Activated CD8-positive, alpha-beta memory T cell treated with anti-CD3 and anti-CD28 coated beads, Interleukin-2, amount 50 U/mL, for 48 hours (primary cell): ENCODE results near the gene NLRP1.

Experiments used
- DNase-seq: peaks from one replicate; pipeline ENCODE4 v3.0.0-alpha.2; 2020

Gene NLRP1

DNA sequence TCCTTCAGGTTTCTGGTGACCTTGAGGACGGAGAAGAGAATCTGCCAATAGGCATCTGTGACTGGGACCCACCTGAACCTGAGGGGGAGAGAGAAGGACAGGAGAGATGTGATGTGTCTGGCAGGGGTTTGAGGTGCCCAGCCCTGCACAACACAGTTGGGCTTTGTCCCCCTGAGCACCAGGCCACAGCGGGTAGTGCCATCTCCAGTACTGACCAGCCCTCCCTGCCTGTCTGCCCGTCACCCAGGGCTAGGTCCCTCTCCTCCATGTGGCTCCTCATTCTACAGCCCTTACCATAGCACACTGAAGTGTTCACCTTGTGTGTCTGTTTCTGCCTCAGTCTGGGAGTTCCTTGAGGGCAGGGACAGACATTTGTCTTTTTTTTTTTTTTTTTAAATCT, 30.8 kb downstream of the NLRP1 start:
- no peak for DNase-seq

DNA sequence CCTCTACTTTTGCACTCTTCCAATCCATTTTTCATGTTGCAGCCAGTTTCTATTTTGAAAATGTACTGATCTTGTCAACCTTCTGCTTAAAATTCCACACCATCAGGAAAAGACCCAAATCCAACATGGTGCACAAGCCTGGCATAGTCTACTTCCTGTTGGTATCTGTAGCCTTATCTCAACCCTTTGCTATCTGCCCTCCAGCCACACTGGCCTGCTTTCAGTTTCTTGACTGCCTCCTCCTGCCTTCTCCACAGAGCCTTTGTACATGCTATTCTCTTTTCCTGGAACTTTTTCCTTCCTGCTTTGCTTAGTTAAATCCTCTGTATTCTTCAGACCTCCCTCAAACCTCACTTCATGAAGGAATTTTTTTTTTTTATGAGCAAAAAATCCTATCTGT, 31.5 kb downstream of the NLRP1 start:
- DNase-seq, result no peak

GRCh38 chr17:5545051-5545987, 39.0 kb downstream of the NLRP1 start:
- DNase-seq, result no peak

GRCh38 chr17:5544115-5544514, 40.2 kb downstream of the NLRP1 start:
- no peak for DNase-seq

DNA sequence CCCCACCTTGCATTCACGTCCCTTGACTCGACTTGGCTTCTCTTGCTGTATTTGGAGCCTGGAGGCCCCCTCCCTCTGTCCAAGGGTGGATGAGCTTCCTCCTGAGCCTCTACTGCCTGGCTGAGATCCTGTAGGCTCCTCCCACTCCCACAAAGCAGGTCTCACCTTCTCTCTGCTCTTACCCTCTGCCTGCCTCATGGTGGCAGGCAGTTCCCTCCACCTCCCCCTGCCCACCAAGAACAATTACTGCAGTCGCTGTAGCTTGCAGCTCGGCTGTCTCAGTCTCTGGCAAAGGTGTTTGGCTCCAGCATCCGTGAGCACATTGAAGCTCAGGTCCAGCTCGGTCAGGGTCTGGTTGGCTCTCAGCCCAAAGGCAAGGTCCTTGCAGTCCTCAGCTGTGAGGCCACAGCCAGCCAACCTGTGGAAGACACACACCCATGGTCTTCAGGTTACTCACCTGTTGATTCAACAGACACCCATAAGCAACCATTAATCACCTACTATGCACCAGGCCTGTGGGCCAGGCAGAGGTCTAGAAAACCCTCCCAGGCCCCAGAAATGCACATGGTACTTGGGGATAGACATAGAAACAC, 42.6 kb downstream of the NLRP1 start:
- DNase-seq, result peak; percentile 38

DNA sequence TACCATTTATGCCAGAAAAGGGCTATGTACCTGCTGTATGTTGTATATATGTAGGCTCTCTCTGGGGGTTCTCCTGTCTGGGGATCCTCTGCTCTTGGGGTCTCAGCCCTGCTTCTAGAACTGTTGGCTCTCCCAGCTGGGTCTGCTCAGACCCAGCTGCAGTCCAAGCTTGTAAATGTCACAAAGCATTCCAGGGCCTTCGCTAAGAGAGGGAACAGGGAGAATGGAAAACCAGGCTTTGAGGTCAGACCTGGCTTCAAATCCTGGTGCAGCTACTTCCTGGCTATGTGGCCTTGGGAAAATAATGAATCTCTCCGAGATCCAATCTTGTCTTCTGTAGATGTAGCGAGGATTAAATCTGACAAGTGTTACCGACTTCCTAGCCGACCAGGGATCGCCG, 44.0 kb downstream of the NLRP1 start:
- DNase-seq, result no peak

GRCh38 chr17:5539286-5539685, 45.0 kb downstream of the NLRP1 start:
- DNase-seq, result no peak

DNA sequence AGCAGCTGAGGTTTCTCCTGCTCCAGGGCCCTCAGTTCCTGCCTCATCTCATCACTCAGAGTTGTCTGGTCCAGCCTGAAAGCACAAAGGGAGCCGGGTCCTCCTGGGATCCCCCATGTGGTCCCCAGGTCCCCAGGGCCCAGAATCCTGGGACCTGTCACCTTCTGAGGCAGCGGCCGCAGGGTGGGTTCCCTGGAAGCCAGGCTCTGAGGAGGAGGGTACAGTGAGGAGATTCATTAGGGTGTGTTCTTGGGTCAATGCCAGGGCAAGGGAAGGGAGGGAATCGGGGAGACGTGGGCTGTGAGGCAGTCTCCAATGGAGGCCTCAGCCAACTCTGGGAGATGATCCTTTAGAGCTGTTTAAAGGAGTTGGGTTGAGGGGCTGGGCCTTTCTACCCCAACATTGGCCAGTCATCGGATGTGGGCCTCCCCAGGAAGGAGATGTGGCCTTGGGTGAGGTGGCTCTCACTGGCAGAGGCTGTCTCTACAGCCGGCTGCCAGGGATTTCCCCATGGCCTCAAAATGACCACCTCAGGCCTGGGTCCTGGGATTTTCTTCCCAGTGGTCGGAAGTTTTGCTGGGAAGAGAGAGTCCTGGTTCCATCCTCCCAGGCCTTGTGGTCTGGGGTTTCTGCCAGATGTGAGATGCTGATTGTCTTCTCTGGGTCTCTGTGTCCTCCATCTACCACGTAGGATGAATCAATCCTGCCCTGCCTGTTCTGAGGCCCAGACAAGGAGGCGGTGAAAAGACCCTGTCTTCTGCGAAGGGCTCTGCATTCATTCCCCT, 47.3 kb downstream of the NLRP1 start:
- no peak for DNase-seq

- no peak for DNase-seq
These were observed 48.9 kb downstream of the NLRP1 start for GRCh38 chr17:5535436-5535835.

- no peak for DNase-seq
These were observed 50.6 kb downstream of the NLRP1 start for GRCh38 chr17:5533486-5534315.

DNA sequence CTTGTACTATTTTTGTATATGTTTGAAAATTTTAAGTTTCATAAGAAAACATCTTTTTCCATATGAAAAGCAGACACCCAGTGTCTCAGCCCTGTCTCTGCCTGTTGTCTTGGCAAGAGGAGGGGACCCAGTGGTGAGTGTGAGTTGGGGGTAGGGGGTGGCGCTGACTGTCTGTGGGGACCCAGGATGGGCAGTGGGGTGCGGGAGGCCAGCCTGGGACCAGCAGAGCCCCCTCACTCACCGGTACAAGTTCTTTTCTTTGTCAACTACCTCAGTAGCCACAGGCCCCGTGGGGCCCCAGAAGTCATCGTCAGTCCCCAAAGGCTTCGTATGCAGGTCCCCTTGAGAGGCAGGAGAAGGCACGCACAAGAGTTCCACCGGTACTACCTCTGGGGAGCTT, 51.7 kb downstream of the NLRP1 start:
- no peak for DNase-seq

- no peak for DNase-seq
These were observed 53.3 kb downstream of the NLRP1 start for GRCh38 chr17:5531085-5531418.

DNA sequence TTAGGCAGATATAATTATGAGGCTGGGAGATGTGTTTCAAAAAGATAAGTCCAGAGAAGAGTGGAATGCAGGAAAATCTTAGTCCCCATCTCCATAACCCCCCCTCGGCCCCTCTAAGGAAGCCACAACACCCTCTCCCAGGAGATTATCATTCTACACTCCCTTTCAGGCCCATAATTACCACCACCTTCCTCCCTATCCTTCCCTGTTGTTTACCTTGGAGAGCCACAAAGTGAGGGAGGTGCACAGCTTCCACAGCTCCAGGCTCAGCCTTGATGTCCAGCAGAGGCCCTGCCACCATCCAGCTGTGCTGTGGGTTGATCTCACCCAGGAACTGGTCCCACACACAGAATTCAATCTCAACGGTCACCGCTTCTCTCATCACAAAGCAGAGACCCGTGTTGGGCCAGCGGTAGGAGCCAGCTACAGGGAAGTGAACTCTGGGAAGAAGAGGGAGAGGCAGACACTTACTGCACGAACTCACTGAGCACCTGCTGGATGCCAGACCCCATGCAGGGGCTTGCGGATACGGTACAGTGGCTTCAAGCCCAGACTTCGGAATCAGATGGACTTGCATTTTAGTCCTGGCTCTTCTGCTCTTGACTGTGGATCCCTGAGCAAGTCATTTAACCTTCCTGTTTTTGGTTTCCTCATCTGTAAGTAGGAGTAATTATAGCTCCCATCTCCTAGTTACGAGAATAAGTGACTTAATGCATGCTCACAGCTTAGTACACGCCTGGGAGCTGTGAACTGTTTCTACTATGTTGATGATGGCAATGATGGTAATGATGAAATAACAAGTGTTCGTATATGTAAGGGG, 53.8 kb downstream of the NLRP1 start:
- DNase-seq, result no peak

DNA sequence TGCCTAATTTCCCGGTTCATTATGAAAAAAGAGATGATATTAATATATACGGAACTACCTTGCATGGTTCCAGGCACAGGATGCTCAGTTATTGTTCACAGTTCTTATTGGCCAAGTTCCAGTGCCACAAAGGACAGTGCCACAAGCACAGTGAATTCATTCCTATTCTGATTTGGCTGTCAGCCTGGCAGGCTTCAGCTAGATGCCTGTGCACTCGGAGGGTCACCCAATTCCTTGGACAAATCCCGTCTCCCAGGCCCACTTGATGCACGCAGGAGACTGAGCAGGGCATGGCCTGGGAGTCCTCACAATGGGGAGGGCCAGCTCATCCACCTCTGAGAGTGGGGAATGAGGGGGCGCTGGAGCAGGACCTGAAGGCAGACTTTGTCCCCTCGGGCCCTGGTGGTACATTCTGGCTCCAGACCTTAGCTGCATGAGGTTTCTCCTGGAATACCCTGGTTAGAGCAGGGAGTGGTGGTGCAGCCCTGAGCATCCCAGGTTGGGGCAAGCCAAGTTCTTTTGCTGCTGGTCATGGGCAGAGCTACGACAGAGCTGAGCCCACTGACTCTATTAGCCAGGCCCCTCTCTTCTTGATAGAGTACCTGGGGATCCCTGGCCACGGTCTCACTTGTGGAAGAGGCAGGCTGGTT, 56.6 kb downstream of the NLRP1 start:
- no peak for DNase-seq

DNA sequence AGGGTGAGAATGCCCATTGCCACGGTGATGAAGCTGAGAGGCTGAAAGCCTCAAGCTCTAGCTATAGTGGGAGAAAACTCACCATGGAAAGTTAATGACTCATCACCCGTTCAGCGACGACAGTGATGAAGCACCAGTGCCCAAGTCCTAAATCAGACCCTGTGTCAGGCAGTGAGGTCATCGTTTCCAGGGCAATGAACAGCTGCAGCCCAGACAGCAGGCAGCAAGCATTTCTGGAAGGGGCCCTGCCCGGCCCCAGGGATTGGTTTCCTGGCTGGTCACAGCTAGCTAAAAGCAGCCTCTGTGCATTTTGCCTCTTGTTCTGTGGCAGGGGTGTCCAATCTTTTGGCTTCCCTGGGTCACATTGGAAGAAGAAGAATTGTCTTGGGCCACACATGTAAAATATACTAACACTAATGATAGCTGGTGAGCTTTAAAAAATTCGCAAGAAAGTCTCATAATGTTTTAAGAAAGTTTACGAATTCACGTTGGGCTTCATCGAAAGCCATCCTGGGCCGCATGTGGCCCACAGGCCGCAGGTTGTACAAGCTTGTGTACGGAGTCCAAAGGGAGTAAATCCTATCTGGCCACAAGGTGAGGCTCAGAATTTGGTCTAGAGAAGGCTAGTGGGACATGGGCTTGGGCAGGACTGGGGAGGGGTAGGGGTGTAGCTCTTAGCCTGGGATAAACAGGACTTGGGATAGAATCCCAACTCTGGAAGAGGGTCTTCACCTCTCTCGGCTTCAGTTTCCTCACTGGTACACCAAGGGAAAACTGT, 57.3 kb downstream of the NLRP1 start:
- DNase-seq, result peak; percentile 82

GRCh38 chr17:5523249-5523648, 61.1 kb downstream of the NLRP1 start:
- no peak for DNase-seq

GRCh38 chr17:5522476-5522875, 61.8 kb downstream of the NLRP1 start:
- DNase-seq, result no peak

GRCh38 chr17:5516060-5516792, 68.1 kb downstream of the NLRP1 start:
- no peak for DNase-seq

DNA sequence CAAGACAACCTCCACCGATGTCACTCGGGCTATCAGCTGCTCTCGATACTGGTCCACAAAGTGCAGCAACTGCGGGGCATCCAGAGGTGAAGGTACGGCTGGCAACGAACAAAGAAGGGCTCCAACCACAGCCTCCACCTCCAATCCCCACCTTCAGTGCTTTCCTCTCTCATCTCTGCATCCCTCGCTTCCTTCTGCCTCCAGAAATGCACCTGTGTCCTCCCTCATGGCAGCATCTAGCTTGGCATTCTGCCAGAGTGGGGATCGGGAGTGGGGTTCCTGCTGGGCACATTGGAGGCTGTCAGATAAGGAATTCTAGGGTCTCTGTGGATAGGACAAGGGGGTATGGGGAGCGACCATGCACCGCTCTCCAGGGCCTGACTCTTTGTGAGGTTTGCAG, 69.3 kb downstream of the NLRP1 start:
- DNase-seq, result no peak

GRCh38 chr17:5513628-5514027, 70.7 kb downstream of the NLRP1 start:
- DNase-seq, result peak; percentile 43
